SKM-1 treated with dmso at 0.1 percent for 144 hours (cell line): ENCODE data around the gene KRTAP4-5.
"Not testable (repeated sequence)": the region's sequence is repeated elsewhere in the genome, so short reads cannot be mapped to it uniquely, and the experiment has no call there.

Experiments
- DNase-seq: peaks from one replicate; lab custom pipeline; 2025; ENCODE audit not compliant: unreplicated experiment; lab: John Stamatoyannopoulos, UW

KRTAP4-5 gene

GRCh38 chr17:41111151-41111885 is 38.3 kb downstream of the KRTAP4-5 start:
- DNase-seq = no peak

- peak; percentile 7 for DNase-seq
Observed at GRCh38 chr17:41108728-41109386, 40.8 kb downstream of the KRTAP4-5 start.

- no peak for DNase-seq
Observed at GRCh38 chr17:41107941-41108450, 41.6 kb downstream of the KRTAP4-5 start.

- not testable (repeated sequence) for DNase-seq
Observed at GRCh38 chr17:41105347-41105746, 44.3 kb downstream of the KRTAP4-5 start, which contains the start of gene KRTAP4-9. KRTAP4-9 (plus strand) TSS chr17:41105389; CDS start chr17:41105389, 0 bp downstream.

- not testable (repeated sequence) for DNase-seq
Observed at GRCh38 chr17:41104386-41105038, 45.1 kb downstream of the KRTAP4-5 start.

GRCh38 chr17:41103896-41104295 is 45.7 kb downstream of the KRTAP4-5 start:
- no peak for DNase-seq

GRCh38 chr17:41101586-41102259 is 47.9 kb downstream of the KRTAP4-5 start, which contains the start of gene KRTAP4-16:
KRTAP4-16 (minus strand) TSS chr17:41102209; CDS start chr17:41102209, 0 bp downstream.
- no peak for DNase-seq

GRCh38 chr17:41099682-41100480 is 49.7 kb downstream of the KRTAP4-5 start:
- DNase-seq = not testable (repeated sequence)
